ENCODE measurements around the gene TENM4.

GRCh38 chr11:79078999-79079398 is 361.8 kb downstream of the TENM4 start:
- no peak for TF ChIP-seq CTCF (IDR thresholded peaks at IDR 0.05)
- no peak for TF ChIP-seq POLR2AphosphoS5 (IDR thresholded peaks at IDR 0.05; ENCODE audit: low read depth, low read length)
- TF ChIP-seq SIN3A (IDR thresholded peaks at IDR 0.05; ENCODE audit: borderline replicate concordance, insufficient read depth, low read depth, low read length): no peak
